ENCODE data around the gene KRT36. TPM values are rescaled to one million over a fixed set of nuclear protein-coding genes. Genes with fewer than 3 reads are reported as not detected.

KRT36 gene
- total and polyA plus RNA-seq, 7 donors: 0.04 TPM; not detected in 6

DNA sequence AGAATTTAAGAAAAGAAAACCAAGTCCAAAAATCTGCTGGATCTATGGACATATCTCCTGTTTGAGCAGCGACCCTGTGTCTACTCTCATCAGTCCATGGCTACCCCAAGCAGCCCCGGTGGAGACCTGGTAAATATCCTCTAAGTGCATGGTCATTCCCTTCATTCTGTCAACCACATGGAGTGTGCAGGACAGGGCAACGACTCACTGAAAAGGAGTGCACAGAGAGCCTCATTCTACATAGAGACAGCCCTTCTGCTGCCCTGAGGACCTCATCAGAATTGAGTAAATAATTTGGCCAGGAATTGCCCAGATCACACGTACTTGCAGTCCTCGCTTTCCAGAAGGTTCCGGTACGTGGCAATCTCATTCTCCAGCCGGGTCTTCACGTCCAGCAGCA lies 51.9 kb downstream of the KRT36 start:
- ATAC-seq: no peak
- intact Hi-C loops (cut with DNase I): no loop called here
- TF ChIP-seq, protein P1, sequence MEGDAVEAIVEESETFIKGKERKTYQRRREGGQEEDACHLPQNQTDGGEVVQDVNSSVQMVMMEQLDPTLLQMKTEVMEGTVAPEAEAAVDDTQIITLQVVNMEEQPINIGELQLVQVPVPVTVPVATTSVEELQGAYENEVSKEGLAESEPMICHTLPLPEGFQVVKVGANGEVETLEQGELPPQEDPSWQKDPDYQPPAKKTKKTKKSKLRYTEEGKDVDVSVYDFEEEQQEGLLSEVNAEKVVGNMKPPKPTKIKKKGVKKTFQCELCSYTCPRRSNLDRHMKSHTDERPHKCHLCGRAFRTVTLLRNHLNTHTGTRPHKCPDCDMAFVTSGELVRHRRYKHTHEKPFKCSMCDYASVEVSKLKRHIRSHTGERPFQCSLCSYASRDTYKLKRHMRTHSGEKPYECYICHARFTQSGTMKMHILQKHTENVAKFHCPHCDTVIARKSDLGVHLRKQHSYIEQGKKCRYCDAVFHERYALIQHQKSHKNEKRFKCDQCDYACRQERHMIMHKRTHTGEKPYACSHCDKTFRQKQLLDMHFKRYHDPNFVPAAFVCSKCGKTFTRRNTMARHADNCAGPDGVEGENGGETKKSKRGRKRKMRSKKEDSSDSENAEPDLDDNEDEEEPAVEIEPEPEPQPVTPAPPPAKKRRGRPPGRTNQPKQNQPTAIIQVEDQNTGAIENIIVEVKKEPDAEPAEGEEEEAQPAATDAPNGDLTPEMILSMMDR (IDR thresholded peaks at IDR 0.05): no peak
- no peaks in the 10 kb centered on the region for H3K36me3 ChIP-seq (ENCODE audit: insufficient read depth in 1 of 2, low read depth in 1 of 2)
- H3K4me3 ChIP-seq: no peak overlapping the region
- peaks cover 0 to 2% (median 0%) of the 10 kb centered on the region in 3 donors for H3K27me3 ChIP-seq (ENCODE audit: insufficient read depth in 3 of 3, low read length in 2 of 3)
- DNase-seq: no peak
- H3K4me1 ChIP-seq: no peaks in the 10 kb centered on the region
- no peaks in the 10 kb centered on the region for H3K9me3 ChIP-seq
- WGBS, 3 donors: 77 to 89% (median 82%) methylated on average over 9 of the region's 9 CpGs
- no peak overlapping the region for H3K27ac ChIP-seq

DNA sequence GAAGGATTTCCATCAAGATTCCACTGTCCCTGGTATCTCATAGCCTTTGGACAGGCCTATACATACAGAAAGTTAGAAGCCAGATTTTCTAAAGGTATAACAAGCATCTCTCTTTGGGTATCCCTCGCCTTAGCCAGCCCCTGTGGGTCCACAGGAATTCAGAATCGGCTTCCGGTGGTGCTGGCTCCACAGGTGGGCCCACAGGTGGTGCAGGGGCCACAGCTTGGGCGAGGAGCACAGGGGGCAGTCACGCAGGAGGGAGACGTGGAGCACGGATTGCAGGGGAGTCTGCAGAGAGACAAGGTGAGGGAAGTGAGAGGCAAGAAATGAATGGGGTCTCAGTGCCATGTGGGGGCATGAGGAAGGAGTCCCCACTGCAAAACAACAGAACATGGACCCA lies 52.5 kb downstream of the KRT36 start:
- peaks cover 0 to 2% (median 0%) of the 10 kb centered on the region in 3 donors for H3K27me3 ChIP-seq (ENCODE audit: insufficient read depth in 3 of 3, low read length in 2 of 3)
- H3K9me3 ChIP-seq: no peaks in the 10 kb centered on the region
- TF ChIP-seq, protein P1 (IDR thresholded peaks at IDR 0.05): no peak

More for the DNA sequence above, 52.5 kb downstream of the KRT36 start:
- Histone ChIP-seq H3K4me3 (no peak overlapping the region), H3K4me1 (no peaks in the 10 kb centered on the region), H3K27ac (no peak overlapping the region), H3K36me3 (ENCODE audit: insufficient read depth in 1 of 2, low read depth in 1 of 2) (no peaks in the 10 kb centered on the region)
- DNase-seq (no peak), ATAC-seq (no peak)
- WGBS, 3 donors: 72 to 80% (median 79%) methylated on average over 7 of the region's 7 CpGs
- intact Hi-C loops (cut with DNase I): no loop called here

Other genes with a start within 250 kb of the KRT36 start
- gene KRTAP9-4, start 240.2 kb downstream of the KRT36 start, total RNA-seq: not detected
- not detected for gene KRTAP9-4, start 240.2 kb downstream of the KRT36 start, polyA plus RNA-seq
- not detected for gene KRTAP9-9, start 234.5 kb downstream of the KRT36 start, total RNA-seq
- not detected for gene KRTAP9-9, start 234.5 kb downstream of the KRT36 start, polyA plus RNA-seq
- gene KRTAP9-6, start 224.5 kb downstream of the KRT36 start, total RNA-seq: not detected
- gene KRTAP9-6, start 224.5 kb downstream of the KRT36 start, polyA plus RNA-seq: not detected
- not detected for gene KRTAP9-7, start 214.2 kb downstream of the KRT36 start, total RNA-seq
- not detected for gene KRTAP9-7, start 214.2 kb downstream of the KRT36 start, polyA plus RNA-seq
- not detected for gene KRTAP29-1, start 187.1 kb downstream of the KRT36 start, total RNA-seq
- gene KRTAP29-1, start 187.1 kb downstream of the KRT36 start, polyA plus RNA-seq: not detected
- not detected for gene KRTAP16-1, start 180.6 kb downstream of the KRT36 start, total RNA-seq
- gene KRTAP16-1, start 180.6 kb downstream of the KRT36 start, polyA plus RNA-seq: not detected
- gene KRTAP17-1, start 174.2 kb downstream of the KRT36 start, total RNA-seq: not detected
- gene KRTAP17-1, start 174.2 kb downstream of the KRT36 start, polyA plus RNA-seq: not detected
- not detected for gene KRT33A, start 139.1 kb downstream of the KRT36 start, total RNA-seq
- not detected for gene KRT33A, start 139.1 kb downstream of the KRT36 start, polyA plus RNA-seq
- gene KRT33B, start 120.1 kb downstream of the KRT36 start, total RNA-seq: not detected
- not detected for gene KRT33B, start 120.1 kb downstream of the KRT36 start, polyA plus RNA-seq
- gene KRT34, start 107.6 kb downstream of the KRT36 start, total RNA-seq: not detected
- gene KRT34, start 107.6 kb downstream of the KRT36 start, polyA plus RNA-seq: not detected
- gene KRT31, start 92.3 kb downstream of the KRT36 start, total RNA-seq: 1 to 10 TPM in 2 of 4 donors, under 1 TPM in 2; 0.38 to 4.6 (median 2.7) TPM
- 1 to 10 TPM in 1 of 3 donors, under 1 TPM in 2; 0.18 to 2.8 (median 0.23) TPM for gene KRT31, start 92.3 kb downstream of the KRT36 start, polyA plus RNA-seq
- gene KRT37, start 65.3 kb downstream of the KRT36 start, total RNA-seq: not detected
- gene KRT37, start 65.3 kb downstream of the KRT36 start, polyA plus RNA-seq: not detected
- not detected for gene KRT38, start 48.9 kb downstream of the KRT36 start, total RNA-seq
- under 1 TPM in 1 of 3 donors, not detected in 2; 0.03 TPM for gene KRT38, start 48.9 kb downstream of the KRT36 start, polyA plus RNA-seq
- gene KRT32, start 22.5 kb downstream of the KRT36 start, total RNA-seq: under 1 TPM in 1 of 4 donors, not detected in 3; 0.15 TPM
- under 1 TPM in 2 of 3 donors, not detected in 1; 0.12 to 0.31 TPM for gene KRT32, start 22.5 kb downstream of the KRT36 start, polyA plus RNA-seq
- gene KRT35, start 8.8 kb downstream of the KRT36 start, total RNA-seq: not detected
- not detected for gene KRT35, start 8.8 kb downstream of the KRT36 start, polyA plus RNA-seq
- 1 to 10 TPM in 2 of 4 donors, not detected in 2; 1.3 to 2.7 TPM for gene KRT13, start 15.7 kb upstream of the KRT36 start, total RNA-seq
- 1 to 10 TPM in 2 of 3 donors, under 1 TPM in 1; 0.13 to 3.3 (median 2.8) TPM for gene KRT13, start 15.7 kb upstream of the KRT36 start, polyA plus RNA-seq
- gene KRT15, start 29.0 kb upstream of the KRT36 start, total RNA-seq: under 1 TPM in 1 of 4 donors, not detected in 3; 0.11 TPM
- under 1 TPM; 0.08 to 0.56 (median 0.26) TPM for gene KRT15, start 29.0 kb upstream of the KRT36 start, polyA plus RNA-seq
- 1 to 10 TPM in 2 of 4 donors, under 1 TPM in 2; 0.32 to 1.7 (median 0.73) TPM for gene KRT19, start 38.4 kb upstream of the KRT36 start, total RNA-seq
- gene KRT19, start 38.4 kb upstream of the KRT36 start, polyA plus RNA-seq: 1 to 10 TPM; 1.1 to 2.1 (median 1.2) TPM
- gene KRT9, start 82.1 kb upstream of the KRT36 start, total RNA-seq: not detected
- under 1 TPM in 1 of 3 donors, not detected in 2; 0.01 TPM for gene KRT9, start 82.1 kb upstream of the KRT36 start, polyA plus RNA-seq
- gene KRT14, start 97.0 kb upstream of the KRT36 start, total RNA-seq: under 1 TPM in 2 of 4 donors, not detected in 2; 0.32 to 0.54 TPM
- gene KRT14, start 97.0 kb upstream of the KRT36 start, polyA plus RNA-seq: under 1 TPM; 0.03 to 0.17 (median 0.10) TPM
- under 1 TPM in 2 of 4 donors, not detected in 2; 0.21 to 0.26 TPM for gene KRT16, start 122.9 kb upstream of the KRT36 start, total RNA-seq
- gene KRT16, start 122.9 kb upstream of the KRT36 start, polyA plus RNA-seq: under 1 TPM in 2 of 3 donors, not detected in 1; 0.07 to 0.09 TPM
- gene KRT17, start 134.7 kb upstream of the KRT36 start, total RNA-seq: not detected
- gene KRT17, start 134.7 kb upstream of the KRT36 start, polyA plus RNA-seq: under 1 TPM; 0.10 to 0.38 (median 0.20) TPM
- gene EIF1, start 199.0 kb upstream of the KRT36 start, total RNA-seq: 1,000 to 10,000 TPM; 1,399 to 2,094 (median 1,752) TPM
- gene EIF1, start 199.0 kb upstream of the KRT36 start, polyA plus RNA-seq: 1,000 to 10,000 TPM; 1,437 to 2,724 (median 2,114) TPM
- not detected for gene GAST, start 222.4 kb upstream of the KRT36 start, total RNA-seq
- gene GAST, start 222.4 kb upstream of the KRT36 start, polyA plus RNA-seq: not detected
- under 1 TPM in 2 of 4 donors, not detected in 2; 0.06 to 0.14 TPM for gene HAP1, start 244.7 kb upstream of the KRT36 start, total RNA-seq
- gene HAP1, start 244.7 kb upstream of the KRT36 start, polyA plus RNA-seq: under 1 TPM; under 0.01 to 0.03 (median 0.01) TPM